Middle frontal gyrus (tissue), 1 donor: ENCODE results near the gene GASK1A.
"Not testable (repeated sequence)": the region's sequence is repeated elsewhere in the genome, so short reads cannot be mapped to it uniquely, and the experiment has no call there.

ENCODE experiments used
- DNase-seq: peaks from one replicate; pipeline ENCODE4 v3.0.0-alpha.2; 2015; ENCODE audit warnings: low spot score; ENCODE audit errors: extremely low spot score

The GASK1A gene

GRCh38 chr3:43031485-43031884 lies 52.4 kb downstream of the GASK1A start:
- no peak for DNase-seq

DNA sequence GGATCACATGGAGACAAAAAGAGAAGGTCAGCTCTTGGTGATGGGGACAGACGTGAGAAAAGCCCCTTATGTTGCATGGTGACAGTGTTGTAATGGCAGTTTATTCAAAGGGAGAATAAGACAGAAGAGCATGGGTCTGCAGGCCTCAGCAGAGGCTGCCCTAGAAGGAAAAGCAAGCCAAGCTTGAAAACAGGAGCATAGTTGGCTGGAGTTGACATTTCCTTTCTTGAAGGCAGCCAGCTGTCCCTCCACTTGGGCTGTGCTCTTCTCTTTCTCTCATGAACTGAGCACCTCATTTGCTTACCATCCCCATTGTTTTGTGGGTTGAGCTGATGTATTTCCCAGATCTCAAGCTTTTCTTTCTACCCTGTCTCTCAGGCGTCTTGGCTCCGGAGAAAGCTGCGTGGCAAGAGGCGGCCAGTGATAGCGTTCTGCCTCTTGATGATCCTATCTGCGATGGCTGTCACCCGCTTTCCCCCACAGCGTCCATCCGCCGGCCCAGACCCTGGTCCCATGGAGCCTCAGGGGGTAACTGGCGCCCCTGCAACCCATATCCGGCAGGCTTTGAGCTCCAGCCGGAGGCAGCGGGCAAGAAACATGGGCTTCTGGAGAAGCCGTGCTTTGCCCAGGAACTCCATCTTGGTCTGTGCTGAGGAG lies 52.9 kb downstream of the GASK1A start:
- no peak for DNase-seq

DNA sequence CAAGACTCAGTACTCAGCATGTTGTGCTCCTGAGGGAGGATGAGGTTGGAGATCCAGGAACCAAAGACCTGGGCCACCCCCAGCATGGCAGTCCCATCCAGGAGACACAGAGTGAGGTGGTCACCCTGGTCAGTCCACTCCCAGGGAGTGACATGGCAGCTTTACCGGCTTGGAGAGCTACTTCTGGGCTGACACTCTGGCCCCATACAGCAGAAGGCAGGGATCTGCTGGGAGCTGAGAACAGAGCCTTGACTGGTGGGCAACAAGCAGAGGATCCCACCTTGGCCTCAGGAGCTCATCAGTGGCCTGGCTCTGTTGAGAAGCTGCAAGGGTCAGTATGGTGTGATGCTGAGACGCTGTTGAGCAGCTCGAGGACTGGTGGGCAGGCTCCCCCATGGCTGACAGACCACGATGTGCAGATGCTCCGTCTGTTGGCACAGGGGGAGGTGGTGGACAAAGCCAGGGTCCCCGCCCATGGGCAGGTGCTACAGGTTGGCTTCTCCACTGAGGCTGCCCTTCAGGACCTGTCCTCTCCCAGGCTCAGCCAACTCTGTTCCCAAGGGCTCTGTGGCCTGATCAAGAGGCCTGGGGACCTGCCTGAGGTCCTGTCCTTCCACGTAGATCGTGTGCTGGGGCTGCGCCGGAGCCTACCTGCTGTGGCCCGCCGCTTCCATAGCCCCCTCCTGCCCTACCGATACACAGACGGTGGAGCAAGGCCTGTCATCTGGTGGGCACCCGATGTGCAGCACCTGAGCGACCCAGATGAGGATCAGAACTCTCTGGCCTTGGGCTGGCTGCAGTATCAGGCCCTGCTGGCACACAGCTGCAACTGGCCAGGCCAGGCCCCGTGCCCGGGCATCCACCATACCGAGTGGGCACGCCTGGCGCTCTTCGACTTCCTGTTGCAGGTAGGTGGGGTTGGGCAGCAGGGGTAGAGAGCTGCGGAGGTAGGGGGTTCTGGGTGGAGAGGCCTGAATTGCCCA lies 53.8 kb downstream of the GASK1A start:
- no peak for DNase-seq

DNA sequence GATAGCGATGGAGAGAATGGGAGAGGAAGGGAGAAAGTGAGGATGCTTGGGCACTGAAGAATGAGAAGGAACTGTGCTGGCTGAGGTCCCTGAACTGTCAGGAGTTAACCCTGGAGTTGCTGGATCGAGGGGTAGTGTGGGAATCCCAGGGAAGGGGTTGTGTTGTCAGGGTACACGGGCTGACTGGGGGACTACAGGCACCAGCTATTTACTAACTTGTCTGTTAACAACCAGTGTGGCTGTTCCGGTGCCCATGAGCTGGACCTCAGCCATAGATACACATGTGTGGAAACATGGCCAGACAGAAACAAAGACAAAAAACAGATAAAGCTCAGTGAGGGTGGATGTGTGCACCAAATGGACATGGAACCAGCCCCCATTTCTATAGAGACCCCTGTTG lies 55.1 kb downstream of the GASK1A start:
- DNase-seq, result no peak

- DNase-seq, result no peak
These were observed 55.8 kb downstream of the GASK1A start for GRCh38 chr3:43034911-43035310.

GRCh38 chr3:43035801-43036365 lies 56.8 kb downstream of the GASK1A start:
- no peak for DNase-seq

DNA sequence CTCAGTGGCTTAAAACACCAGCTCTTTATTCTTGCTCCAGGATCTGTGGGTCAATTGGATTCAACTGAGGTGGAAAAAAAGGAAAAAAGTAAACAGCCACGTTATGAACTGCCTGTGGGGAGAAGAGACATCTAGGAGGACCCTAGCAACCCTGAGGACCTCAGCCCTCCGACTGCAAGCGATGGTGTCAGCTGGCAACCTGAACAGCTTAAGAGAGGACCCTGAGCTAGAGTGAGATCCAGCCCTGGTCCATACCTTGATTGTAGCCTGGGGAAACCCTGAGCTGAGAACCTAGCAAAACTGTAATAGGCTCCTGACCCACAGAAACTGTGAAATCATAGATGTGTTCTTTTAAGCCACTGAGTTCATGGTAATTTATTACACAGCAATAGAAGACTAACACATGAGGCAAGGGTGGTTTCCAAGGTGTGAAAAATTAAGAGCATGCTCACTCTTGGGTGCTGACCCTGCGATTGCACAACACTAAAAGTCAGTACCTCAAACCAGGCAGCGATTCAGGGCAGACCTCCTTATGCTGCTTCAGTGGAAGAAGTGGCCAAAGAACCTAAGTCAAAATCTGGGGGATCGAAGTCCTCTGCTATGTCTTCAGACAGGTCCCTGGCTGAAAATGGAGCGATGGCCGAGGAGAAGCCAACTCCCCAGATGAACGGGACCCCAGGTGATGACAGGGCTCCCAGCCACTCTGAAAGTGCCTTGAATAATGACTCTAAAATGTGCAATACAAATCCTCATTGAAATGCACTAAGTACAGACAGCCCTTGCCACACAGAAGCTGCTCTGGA lies 57.7 kb downstream of the GASK1A start:
- DNase-seq, result no peak

GRCh38 chr3:43038010-43038409 lies 58.9 kb downstream of the GASK1A start:
- no peak for DNase-seq

- no peak for DNase-seq
These were observed 62.4 kb downstream of the GASK1A start for GRCh38 chr3:43041517-43041916.

- DNase-seq, result no peak
These were observed 64.1 kb downstream of the GASK1A start for GRCh38 chr3:43043071-43043766.

DNA sequence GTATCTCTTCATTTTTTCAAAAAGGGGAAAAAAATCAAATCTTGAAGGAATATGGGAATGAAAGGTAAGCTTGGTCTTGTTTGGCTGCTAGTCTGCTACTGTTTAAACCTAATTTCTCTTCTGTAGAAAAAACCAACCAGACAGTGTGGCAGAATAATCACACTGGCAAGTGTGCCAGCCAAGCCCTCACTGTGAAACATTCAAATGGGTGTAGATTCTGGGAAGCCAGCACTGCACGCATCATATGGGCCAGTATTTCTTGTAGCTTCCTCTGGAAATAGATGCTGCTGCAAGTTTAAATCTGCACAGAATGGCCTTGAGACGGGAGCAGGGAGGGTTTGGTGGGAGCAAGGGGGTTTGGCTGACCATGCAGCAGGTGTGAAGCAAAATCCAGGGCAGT lies 64.7 kb downstream of the GASK1A start:
- peak; percentile 32 for DNase-seq

GRCh38 chr3:43045079-43045478 lies 66.0 kb downstream of the GASK1A start:
- DNase-seq, result not testable (repeated sequence)

GRCh38 chr3:43046583-43046982 lies 67.5 kb downstream of the GASK1A start:
- no peak for DNase-seq

DNA sequence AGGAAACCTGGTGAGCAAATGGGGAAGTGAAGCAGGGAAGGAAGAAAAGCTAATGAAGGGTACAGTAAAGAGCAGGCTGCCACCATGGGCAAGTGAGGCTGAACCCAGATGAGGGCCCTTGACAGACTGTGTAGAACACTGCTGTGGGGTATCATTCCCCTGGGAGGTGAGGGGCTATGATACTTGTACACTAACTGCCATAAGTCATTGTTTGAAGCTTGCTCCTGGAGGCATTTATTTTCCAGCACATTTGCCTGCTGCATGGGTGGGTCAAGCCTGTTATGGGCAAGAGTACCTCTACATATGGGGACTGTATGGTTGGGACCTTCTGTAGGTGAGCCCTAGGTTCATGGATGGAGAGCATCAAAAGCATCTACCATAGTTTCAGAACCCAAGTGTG lies 69.4 kb downstream of the GASK1A start:
- DNase-seq, result no peak

DNA sequence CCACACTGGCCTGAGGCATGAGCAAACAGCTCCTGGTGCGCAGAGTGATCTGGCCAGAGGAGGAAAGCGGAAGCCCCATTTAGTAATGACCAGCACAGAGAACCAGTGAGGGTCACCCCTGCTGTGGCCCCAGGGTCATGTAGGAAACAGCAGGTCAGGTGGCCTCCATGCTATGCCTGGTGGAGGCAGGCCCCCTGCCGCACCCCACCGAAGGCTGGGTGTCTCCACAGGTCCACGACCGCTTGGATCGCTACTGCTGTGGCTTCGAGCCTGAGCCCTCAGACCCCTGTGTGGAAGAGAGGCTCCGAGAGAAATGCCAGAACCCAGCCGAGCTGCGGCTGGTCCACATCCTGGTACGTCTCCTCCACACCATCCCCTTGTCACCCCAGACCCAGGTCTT lies 74.2 kb downstream of the GASK1A start:
- DNase-seq, result no peak

- DNase-seq, result no peak
These were observed 75.6 kb downstream of the GASK1A start for GRCh38 chr3:43054754-43055153.

DNA sequence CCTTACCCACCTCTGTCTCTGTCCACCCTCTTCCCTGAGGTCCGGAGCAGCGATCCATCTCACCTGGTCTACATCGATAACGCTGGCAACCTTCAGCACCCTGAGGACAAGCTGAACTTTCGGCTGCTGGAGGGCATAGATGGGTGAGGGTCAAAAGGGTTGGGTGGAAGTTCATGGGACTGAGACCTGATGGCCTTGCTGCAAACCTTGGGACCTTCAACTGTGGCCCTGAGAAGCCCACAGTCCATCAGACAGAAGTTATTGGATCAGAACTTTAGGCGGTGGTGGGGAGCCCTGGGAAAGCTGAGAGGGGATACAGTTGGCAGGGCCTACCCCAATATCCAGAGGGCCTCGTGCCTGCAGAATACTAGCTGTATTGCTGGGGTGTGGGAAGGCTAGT lies 76.3 kb downstream of the GASK1A start:
- DNase-seq, result no peak

DNA sequence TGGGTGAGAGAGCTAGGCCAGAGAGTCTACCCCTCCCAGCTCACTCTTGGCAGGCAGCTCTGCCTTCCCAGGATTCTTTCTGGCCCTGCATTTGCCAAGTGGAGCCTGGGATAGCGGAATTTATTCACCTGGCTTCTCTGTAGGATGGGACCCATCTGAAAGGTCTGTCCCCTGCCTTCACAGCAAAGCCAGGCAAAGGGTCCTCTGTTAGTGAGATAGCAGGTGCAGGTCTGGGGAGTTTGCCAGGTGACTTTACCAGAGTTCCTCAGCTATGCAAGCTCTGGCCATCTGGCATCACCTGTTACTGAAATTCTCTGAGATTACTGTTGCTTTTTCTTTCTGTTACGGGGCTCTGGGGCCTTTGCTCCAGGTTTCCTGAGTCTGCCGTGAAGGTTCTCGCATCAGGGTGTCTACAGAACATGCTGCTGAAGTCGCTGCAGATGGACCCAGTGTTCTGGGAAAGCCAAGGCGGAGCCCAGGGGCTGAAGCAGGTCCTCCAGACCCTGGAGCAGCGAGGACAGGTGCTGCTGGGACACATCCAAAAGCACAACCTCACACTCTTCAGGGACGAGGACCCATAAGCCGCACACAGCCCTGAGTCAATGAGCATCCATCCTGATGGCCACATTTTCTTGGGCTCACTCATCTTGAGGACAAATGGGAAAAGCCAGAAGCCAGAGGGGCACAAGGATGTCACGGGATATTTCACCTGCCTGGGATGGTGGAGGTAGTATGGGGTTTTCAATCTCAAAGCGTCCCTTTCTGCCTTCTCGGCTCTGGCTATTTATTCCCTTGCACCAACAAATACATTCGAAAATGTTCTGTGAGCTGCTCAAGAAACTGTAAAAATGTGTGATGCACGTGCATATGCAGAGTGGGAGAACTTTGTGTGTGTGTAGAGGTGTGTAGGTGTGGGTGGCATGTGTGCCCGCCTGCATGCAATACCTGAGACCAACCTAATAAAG lies 77.0 kb downstream of the GASK1A start:
- DNase-seq, result no peak

GRCh38 chr3:43059456-43059855 lies 80.3 kb downstream of the GASK1A start:
- no peak for DNase-seq
